A549 treated with Hydrocortisone at 1 μM for 4 hours (cell line): ENCODE results near the gene RASA3. TPM values are rescaled to one million over a fixed set of nuclear protein-coding genes. Genes with fewer than 3 reads are reported as not detected.

Experiments used
- total RNA-seq: library from RNA; stranded (reverse); fragments of 200-300 nt; extraction: Qiagen RNA extraction; gene quantifications from 5 replicates; pipeline ENCODE4 v1.2.3, GENCODE V29; 2022

The RASA3 gene
- 8.1 to 12.9 TPM (median 10.1 TPM) in 5 replicates for total RNA-seq

GRCh38 chr13:114132419-114133121, at the start of gene RASA3:
RASA3 (minus strand) TSS chr13:114132623; CDS start chr13:114132489, 134 bp downstream.

GRCh38 chr13:114179087-114179658, 46.8 kb upstream of the RASA3 start, which contains the start of gene CFAP97D2:
CFAP97D2 (plus strand) TSS chr13:114179257; CDS start chr13:114179331, 74 bp downstream.

GRCh38 chr13:113973218-113974164, 158.9 kb downstream of the RASA3 start, which contains the start of gene C13orf46:
C13orf46 (minus strand) TSS chr13:113974076; CDS start chr13:113973997, 79 bp downstream.

Other genes starting within 250 kb of the RASA3 start
- 0.14 to 0.21 TPM (median 0.18 TPM) in 5 replicates for gene C13orf46, start 158.5 kb downstream of the RASA3 start, total RNA-seq
- not detected in 5 replicates for gene CFAP97D2, start 46.6 kb upstream of the RASA3 start, total RNA-seq
- gene CDC16, start 102.3 kb upstream of the RASA3 start, total RNA-seq, result 38.6 to 46.3 TPM (median 44.6 TPM) in 5 replicates
- gene UPF3A, start 149.0 kb upstream of the RASA3 start, total RNA-seq, result 31.5 to 34.8 TPM (median 32.7 TPM) in 5 replicates
- 22.6 to 24.5 TPM (median 23.8 TPM) in 5 replicates for gene CHAMP1, start 181.9 kb upstream of the RASA3 start, total RNA-seq